ENCODE measurements around the gene AGPAT4.

GRCh38 chr6:161215193-161215592 lies 58.7 kb downstream of the AGPAT4 start:
- TF ChIP-seq CTCF (IDR thresholded peaks at IDR 0.05) (no peak), POLR2A (IDR thresholded peaks at IDR 0.05) (no peak)
